Measurements from ENCODE around the gene CHRND.

DNA sequence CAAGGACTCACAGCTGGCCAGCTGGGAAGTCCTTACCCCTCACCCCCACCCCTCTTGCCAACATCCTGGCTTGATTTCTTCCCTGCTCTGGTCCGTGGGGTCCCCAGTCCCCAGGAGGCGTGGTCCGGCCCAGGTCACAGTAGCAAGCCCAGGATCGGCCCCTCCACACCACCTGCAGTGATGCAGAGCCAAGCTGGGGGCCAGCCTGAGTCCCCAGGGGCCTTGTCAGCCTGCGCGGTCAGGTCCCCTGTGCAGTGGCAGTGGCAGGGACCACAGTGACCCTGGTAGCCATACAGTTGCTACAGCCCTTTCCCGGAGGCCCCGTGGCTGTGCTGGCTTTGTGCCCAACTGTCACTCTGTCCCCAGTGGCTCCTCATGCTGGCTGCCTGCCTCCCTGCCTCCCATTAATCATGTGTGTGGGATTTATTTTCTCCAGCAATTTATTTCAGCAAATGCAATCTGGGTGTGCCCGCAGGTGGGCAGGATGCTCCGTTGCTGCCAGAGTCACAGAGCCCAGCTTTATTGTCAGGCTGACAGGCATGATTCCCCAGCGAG lies 14.5 kb upstream of the CHRND start:
- TF ChIP-seq, protein P1, sequence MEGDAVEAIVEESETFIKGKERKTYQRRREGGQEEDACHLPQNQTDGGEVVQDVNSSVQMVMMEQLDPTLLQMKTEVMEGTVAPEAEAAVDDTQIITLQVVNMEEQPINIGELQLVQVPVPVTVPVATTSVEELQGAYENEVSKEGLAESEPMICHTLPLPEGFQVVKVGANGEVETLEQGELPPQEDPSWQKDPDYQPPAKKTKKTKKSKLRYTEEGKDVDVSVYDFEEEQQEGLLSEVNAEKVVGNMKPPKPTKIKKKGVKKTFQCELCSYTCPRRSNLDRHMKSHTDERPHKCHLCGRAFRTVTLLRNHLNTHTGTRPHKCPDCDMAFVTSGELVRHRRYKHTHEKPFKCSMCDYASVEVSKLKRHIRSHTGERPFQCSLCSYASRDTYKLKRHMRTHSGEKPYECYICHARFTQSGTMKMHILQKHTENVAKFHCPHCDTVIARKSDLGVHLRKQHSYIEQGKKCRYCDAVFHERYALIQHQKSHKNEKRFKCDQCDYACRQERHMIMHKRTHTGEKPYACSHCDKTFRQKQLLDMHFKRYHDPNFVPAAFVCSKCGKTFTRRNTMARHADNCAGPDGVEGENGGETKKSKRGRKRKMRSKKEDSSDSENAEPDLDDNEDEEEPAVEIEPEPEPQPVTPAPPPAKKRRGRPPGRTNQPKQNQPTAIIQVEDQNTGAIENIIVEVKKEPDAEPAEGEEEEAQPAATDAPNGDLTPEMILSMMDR (IDR thresholded peaks at IDR 0.05; ENCODE audit: low read depth, low read length, missing input control) = no peak
- TF ChIP-seq, protein P2, sequence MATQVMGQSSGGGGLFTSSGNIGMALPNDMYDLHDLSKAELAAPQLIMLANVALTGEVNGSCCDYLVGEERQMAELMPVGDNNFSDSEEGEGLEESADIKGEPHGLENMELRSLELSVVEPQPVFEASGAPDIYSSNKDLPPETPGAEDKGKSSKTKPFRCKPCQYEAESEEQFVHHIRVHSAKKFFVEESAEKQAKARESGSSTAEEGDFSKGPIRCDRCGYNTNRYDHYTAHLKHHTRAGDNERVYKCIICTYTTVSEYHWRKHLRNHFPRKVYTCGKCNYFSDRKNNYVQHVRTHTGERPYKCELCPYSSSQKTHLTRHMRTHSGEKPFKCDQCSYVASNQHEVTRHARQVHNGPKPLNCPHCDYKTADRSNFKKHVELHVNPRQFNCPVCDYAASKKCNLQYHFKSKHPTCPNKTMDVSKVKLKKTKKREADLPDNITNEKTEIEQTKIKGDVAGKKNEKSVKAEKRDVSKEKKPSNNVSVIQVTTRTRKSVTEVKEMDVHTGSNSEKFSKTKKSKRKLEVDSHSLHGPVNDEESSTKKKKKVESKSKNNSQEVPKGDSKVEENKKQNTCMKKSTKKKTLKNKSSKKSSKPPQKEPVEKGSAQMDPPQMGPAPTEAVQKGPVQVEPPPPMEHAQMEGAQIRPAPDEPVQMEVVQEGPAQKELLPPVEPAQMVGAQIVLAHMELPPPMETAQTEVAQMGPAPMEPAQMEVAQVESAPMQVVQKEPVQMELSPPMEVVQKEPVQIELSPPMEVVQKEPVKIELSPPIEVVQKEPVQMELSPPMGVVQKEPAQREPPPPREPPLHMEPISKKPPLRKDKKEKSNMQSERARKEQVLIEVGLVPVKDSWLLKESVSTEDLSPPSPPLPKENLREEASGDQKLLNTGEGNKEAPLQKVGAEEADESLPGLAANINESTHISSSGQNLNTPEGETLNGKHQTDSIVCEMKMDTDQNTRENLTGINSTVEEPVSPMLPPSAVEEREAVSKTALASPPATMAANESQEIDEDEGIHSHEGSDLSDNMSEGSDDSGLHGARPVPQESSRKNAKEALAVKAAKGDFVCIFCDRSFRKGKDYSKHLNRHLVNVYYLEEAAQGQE (IDR thresholded peaks at IDR 0.05) = no peak
- TF ChIP-seq, protein P3, sequence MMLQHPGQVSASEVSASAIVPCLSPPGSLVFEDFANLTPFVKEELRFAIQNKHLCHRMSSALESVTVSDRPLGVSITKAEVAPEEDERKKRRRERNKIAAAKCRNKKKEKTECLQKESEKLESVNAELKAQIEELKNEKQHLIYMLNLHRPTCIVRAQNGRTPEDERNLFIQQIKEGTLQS (IDR thresholded peaks at IDR 0.05) = no peak
- TF ChIP-seq GABPA (IDR thresholded peaks at IDR 0.05 in 1 of 2, conservative IDR thresholded peaks at IDR 0.05 in 1 of 2) = no peak
- no peak for TF ChIP-seq FOXA1 (IDR thresholded peaks at IDR 0.05)
- TF ChIP-seq SP1 (IDR thresholded peaks at IDR 0.05) = no peak

Measured in liver (tissue), 3 donors.